Liver (tissue), 3 donors: ENCODE results near the gene GALNT9.

ENCODE experiments used
- ATF3 ChIP-seq: IDR thresholded peaks from 2 replicates; pipeline ENCODE4 v1.6.1; 2016; ENCODE audit warnings: antibody characterized with exemption
- CTCF ChIP-seq: fragments of 150-350 bp; IDR thresholded peaks from 2 replicates; pipeline ENCODE4 v1.5.1; 2017; ENCODE audit warnings: improper control_type of control experiment, low read depth, low read length; ENCODE audit not compliant: missing input control
- EGR1 ChIP-seq, 2 donors: IDR thresholded peaks; 2 replicates each; pipeline ENCODE4 v1.6.1; 2016 to 2018; ENCODE audit warnings: antibody characterized with exemption in 2 of 2, low read depth in 2 of 2
- GABPA ChIP-seq, 2 donors: IDR thresholded peaks in 1 of 2; conservative IDR thresholded peaks in 1 of 2; 2 replicates each; pipeline ENCODE4 v1.6.1; 2016; ENCODE audit warnings: antibody characterized with exemption in 2 of 2, mild to moderate bottlenecking in 1 of 2, moderate library complexity in 1 of 2
- HNF4G ChIP-seq: IDR thresholded peaks from 2 replicates; pipeline ENCODE4 v1.6.1; 2016; ENCODE audit warnings: antibody characterized with exemption
- JUND ChIP-seq, 2 donors: IDR thresholded peaks; 2 replicates each; pipeline ENCODE4 v1.6.1; 2016; ENCODE audit warnings: antibody characterized with exemption in 2 of 2
- MAX ChIP-seq: IDR thresholded peaks from 2 replicates; pipeline ENCODE4 v1.6.1; 2016; ENCODE audit warnings: antibody characterized with exemption
- NR2F2 ChIP-seq: IDR thresholded peaks from 2 replicates; pipeline ENCODE4 v1.6.1; 2016; ENCODE audit warnings: antibody characterized with exemption
- RAD21 ChIP-seq, 2 donors: IDR thresholded peaks; 2 replicates each; pipeline ENCODE4 v1.6.1; 2016; ENCODE audit warnings: antibody characterized with exemption in 2 of 2, mild to moderate bottlenecking in 2 of 2
- REST ChIP-seq: IDR thresholded peaks from 2 replicates; pipeline ENCODE4 v1.6.1; 2016; ENCODE audit warnings: antibody characterized with exemption, mild to moderate bottlenecking
- RXRA ChIP-seq, 2 donors: IDR thresholded peaks; 2 replicates each; pipeline ENCODE4 v1.6.1; 2017 to 2018; ENCODE audit warnings: antibody characterized with exemption in 2 of 2, mild to moderate bottlenecking in 1 of 2
- ZBTB33 ChIP-seq: IDR thresholded peaks from 2 replicates; pipeline ENCODE4 v1.6.1; 2016; ENCODE audit warnings: antibody characterized with exemption
- donor health status: healthy.
- donor health status: healthy.

- TF ChIP-seq CTCF, result no peak
- TF ChIP-seq REST, result no peak
- no peak for TF ChIP-seq RXRA (IDR thresholded peaks at IDR 0.05)
- TF ChIP-seq RAD21 (IDR thresholded peaks at IDR 0.05), result no peak
- TF ChIP-seq EGR1 (IDR thresholded peaks at IDR 0.05; ENCODE audit: low read depth in 2 of 2), result no peak
- TF ChIP-seq MAX, result no peak
- no peak for TF ChIP-seq ZBTB33
- no peak for TF ChIP-seq GABPA (IDR thresholded peaks at IDR 0.05 in 1 of 2, conservative IDR thresholded peaks at IDR 0.05 in 1 of 2)
- no peak for TF ChIP-seq ATF3
- no peak for TF ChIP-seq NR2F2
- no peak for TF ChIP-seq HNF4G
- TF ChIP-seq JUND (IDR thresholded peaks at IDR 0.05), result no peak
These were observed 7.3 kb upstream of the GALNT9 start for GRCh38 chr12:132336451-132337413.
